ENCODE measurements around the gene SEPSECS. TPM values are rescaled to one million over a fixed set of nuclear protein-coding genes. Genes with fewer than 3 reads are reported as not detected.

SEPSECS gene
- total RNA-seq, 1 donor from 2014 or later, result 10.3 TPM

- Mint-ChIP-seq H3K27ac (no peak overlapping the region), H3K4me3 (no peak overlapping the region), H3K27me3 (ENCODE audit: low read depth) (peaks cover 5% of the 10 kb centered on the region), H3K4me1 (peaks cover 2% of the 10 kb centered on the region), H3K36me3 (no peaks in the 10 kb centered on the region), H3K9me3 (no peaks in the 10 kb centered on the region)
- no peak for TF ChIP-seq CTCF (IDR thresholded peaks at IDR 0.05; ENCODE audit: unreplicated experiment)
- DNase-seq (ENCODE audit: low spot score in 2 of 2, unreplicated experiment in 2 of 2), result no peak
These were observed 51.7 kb downstream of the SEPSECS start for GRCh38 chr4:25108556-25108955.

GRCh38 chr4:25107827-25108516, 52.3 kb downstream of the SEPSECS start:
- no peak for DNase-seq (ENCODE audit: low spot score in 2 of 2, unreplicated experiment in 2 of 2)
- no peaks in the 10 kb centered on the region for H3K36me3 Mint-ChIP-seq
- peaks cover 6% of the 10 kb centered on the region for H3K4me1 Mint-ChIP-seq
- H3K27ac Mint-ChIP-seq, result peak overlapping the region; percentile 30
- H3K4me3 Mint-ChIP-seq, result no peak overlapping the region
- peaks cover 3% of the 10 kb centered on the region for H3K27me3 Mint-ChIP-seq (ENCODE audit: low read depth)
- TF ChIP-seq CTCF (IDR thresholded peaks at IDR 0.05; ENCODE audit: unreplicated experiment), result no peak
- H3K9me3 Mint-ChIP-seq, result no peaks in the 10 kb centered on the region

DNA sequence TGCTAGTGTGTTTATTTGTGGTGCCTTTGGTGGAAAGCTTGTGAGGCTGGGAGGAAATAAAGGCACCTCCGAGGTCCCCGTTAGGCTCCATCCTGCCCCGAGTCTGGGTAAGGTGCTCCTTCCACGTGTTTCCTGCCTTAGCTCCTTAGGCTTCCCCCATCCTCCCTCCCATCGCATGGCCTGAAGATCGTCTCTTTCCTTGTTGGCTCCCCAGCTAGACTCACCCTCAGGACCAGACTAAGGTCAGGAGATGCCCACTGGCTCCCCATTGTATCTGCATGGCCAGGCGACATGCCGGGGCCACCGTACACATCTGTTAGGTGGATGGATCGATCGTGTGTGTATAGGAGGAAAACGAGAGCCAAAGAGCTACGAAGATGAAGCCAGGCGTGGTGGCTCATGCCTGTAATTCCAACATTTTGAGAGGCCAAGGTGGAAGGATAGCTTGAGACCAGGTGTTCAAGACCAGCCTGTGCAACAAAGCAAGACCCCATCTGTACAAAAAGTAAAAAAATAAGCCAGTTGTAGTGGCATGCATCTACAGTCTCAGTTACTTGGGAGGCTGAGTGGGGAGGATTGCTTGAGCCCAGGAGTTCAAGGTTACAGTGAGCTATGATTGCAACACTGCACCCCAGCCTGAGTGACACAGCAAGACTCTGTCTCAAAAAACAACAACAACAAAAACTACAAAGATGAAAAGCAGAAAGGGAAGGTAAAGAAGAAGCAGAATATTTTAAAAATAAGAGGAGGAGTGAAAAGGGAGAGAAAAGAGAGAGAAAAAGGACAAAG, 53.7 kb downstream of the SEPSECS start:
- H3K4me3 Mint-ChIP-seq, result no peak overlapping the region
- no peaks in the 10 kb centered on the region for H3K9me3 Mint-ChIP-seq
- peaks cover 6% of the 10 kb centered on the region for H3K4me1 Mint-ChIP-seq
- TF ChIP-seq CTCF (IDR thresholded peaks at IDR 0.05; ENCODE audit: unreplicated experiment), result no peak
- peaks cover under 1% of the 10 kb centered on the region for H3K27me3 Mint-ChIP-seq (ENCODE audit: low read depth)
- DNase-seq (ENCODE audit: low spot score in 2 of 2, unreplicated experiment in 2 of 2), result no peak
- H3K36me3 Mint-ChIP-seq, result no peaks in the 10 kb centered on the region
- no peak overlapping the region for H3K27ac Mint-ChIP-seq

DNA sequence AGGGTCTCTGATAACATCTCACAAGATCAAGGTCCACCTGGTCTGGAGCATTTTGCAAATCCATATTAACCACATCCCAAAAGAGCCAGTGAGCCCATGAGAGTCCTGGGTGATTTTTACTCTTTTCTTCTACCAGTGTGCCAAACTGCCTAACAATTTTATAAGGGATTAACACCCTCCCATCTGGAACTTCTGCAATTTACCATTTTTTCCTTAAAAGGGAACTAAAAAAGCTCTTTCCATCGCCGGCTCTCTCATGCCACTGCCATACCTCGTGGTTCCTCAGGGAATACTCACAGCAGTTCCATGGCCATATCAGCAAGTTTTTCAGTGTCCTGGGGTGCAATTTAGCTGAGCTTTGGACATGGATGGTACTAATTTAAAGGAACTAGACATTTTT, 55.7 kb downstream of the SEPSECS start:
- peaks cover 5% of the 10 kb centered on the region for H3K9me3 Mint-ChIP-seq
- H3K4me3 Mint-ChIP-seq, result no peak overlapping the region
- no peaks in the 10 kb centered on the region for H3K27me3 Mint-ChIP-seq (ENCODE audit: low read depth)
- peaks cover 2% of the 10 kb centered on the region for H3K36me3 Mint-ChIP-seq
- no peak for TF ChIP-seq CTCF (IDR thresholded peaks at IDR 0.05; ENCODE audit: unreplicated experiment)
- no peak for DNase-seq (ENCODE audit: low spot score in 2 of 2, unreplicated experiment in 2 of 2)
- H3K4me1 Mint-ChIP-seq, result peaks cover 16% of the 10 kb centered on the region
- H3K27ac Mint-ChIP-seq, result no peak overlapping the region

DNA sequence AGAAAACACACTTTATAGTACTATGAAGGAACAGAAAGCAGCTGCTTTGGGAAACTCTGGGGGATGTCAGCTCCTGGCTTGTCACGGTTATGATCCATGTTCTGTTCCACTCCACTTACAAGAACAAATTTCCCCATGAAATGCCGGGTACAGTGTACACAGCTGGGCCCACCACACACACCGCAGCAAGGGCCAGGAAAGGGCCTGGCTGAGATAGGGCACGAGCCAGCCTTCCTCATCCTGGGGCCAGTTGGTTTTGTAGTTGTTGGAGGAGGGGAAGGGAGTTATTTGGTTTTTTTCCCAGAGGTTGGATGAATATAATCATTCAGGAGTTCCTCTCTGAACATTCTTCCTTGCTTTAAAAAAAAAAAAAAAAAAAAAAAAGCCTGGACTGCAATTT, 56.8 kb downstream of the SEPSECS start:
- no peak overlapping the region for H3K4me3 Mint-ChIP-seq
- no peak for TF ChIP-seq CTCF (IDR thresholded peaks at IDR 0.05; ENCODE audit: unreplicated experiment)

More for the DNA sequence above, 56.8 kb downstream of the SEPSECS start:
- Mint-ChIP-seq H3K27me3 (ENCODE audit: low read depth) (no peaks in the 10 kb centered on the region), H3K9me3 (peaks cover 5% of the 10 kb centered on the region), H3K4me1 (peaks cover 23% of the 10 kb centered on the region), H3K36me3 (peaks cover 2% of the 10 kb centered on the region), H3K27ac (peak overlapping the region; percentile 71)
- no peak for DNase-seq (ENCODE audit: low spot score in 2 of 2, unreplicated experiment in 2 of 2)

All from mesothelial cell of epicardium (in vitro differentiated cells).